Liver (tissue), 9 donors: ENCODE data around the gene C16orf89. TPM values are rescaled to one million over a fixed set of nuclear protein-coding genes. Genes with fewer than 3 reads are reported as not detected.

Source experiments
- DNase-seq: peaks from one replicate; pipeline ENCODE4 v3.0.0-alpha.2; 2017; ENCODE audit warnings: low spot score
- H3K27ac ChIP-seq, 2 donors: one replicate each; pipeline ENCODE4 v1.7.0; 2013; ENCODE audit warnings: inconsistent platforms in 2 of 2, low read length in 2 of 2, control low read depth in 1 of 2, low read depth in 1 of 2, mild to moderate bottlenecking in 1 of 2
- H3K27me3 ChIP-seq, 4 donors: one replicate each; pipeline versions ENCODE4 v1.6.1 to v1.7.0; 2013; ENCODE audit warnings: low read length in 3 of 4, inconsistent platforms in 1 of 4, mild to moderate bottlenecking in 1 of 4, moderate library complexity in 1 of 4; ENCODE audit not compliant: control insufficient read depth in 4 of 4, insufficient read depth in 4 of 4
- H3K36me3 ChIP-seq, 4 donors: one replicate each; pipeline versions ENCODE4 v1.6.1 to v1.7.0; 2013; ENCODE audit warnings: low read length in 3 of 4, mild to moderate bottlenecking in 3 of 4, low read depth in 1 of 4, moderate library complexity in 1 of 4; ENCODE audit not compliant: control insufficient read depth in 4 of 4, insufficient read depth in 3 of 4
- H3K4me1 ChIP-seq, 4 donors: one replicate each; pipeline versions ENCODE4 v1.6.1 to v1.7.0; 2013; ENCODE audit warnings: low read length in 3 of 4, mild to moderate bottlenecking in 3 of 4, moderate library complexity in 1 of 4; ENCODE audit not compliant: control insufficient read depth in 4 of 4, insufficient read depth in 4 of 4
- H3K4me3 ChIP-seq, 3 donors: one replicate each; pipeline versions ENCODE4 v1.6.1 to v1.7.0; 2013; ENCODE audit warnings: low read length in 3 of 3, control low read depth in 1 of 3, low read depth in 1 of 3, mild to moderate bottlenecking in 1 of 3
- H3K9ac ChIP-seq, 2 donors: one replicate each; pipeline ENCODE4 v1.7.0; 2013; ENCODE audit warnings: low read length in 2 of 2, mild to moderate bottlenecking in 2 of 2, moderate library complexity in 2 of 2, control low read depth in 1 of 2, low read depth in 1 of 2
- H3K9me3 ChIP-seq, 4 donors: one replicate each; pipeline versions ENCODE4 v1.6.1 to v1.7.0; 2013; ENCODE audit warnings: low read length in 3 of 4; ENCODE audit not compliant: control insufficient read depth in 4 of 4
- ATF3 ChIP-seq: IDR thresholded peaks from 2 replicates; pipeline ENCODE4 v1.6.1; 2016; ENCODE audit warnings: antibody characterized with exemption
- CTCF ChIP-seq: fragments of 150-350 bp; IDR thresholded peaks from 2 replicates; pipeline ENCODE4 v1.5.1; 2017; ENCODE audit warnings: improper control_type of control experiment, low read depth, low read length; ENCODE audit not compliant: missing input control
- EGR1 ChIP-seq, 2 donors: IDR thresholded peaks; 2 replicates each; pipeline ENCODE4 v1.6.1; 2016 to 2018; ENCODE audit warnings: antibody characterized with exemption in 2 of 2, low read depth in 2 of 2
- FOXA1 ChIP-seq: IDR thresholded peaks from 2 replicates; pipeline ENCODE4 v1.6.1; 2016; ENCODE audit warnings: antibody characterized with exemption
- FOXA2 ChIP-seq: IDR thresholded peaks from 2 replicates; pipeline ENCODE4 v1.6.1; 2016; ENCODE audit warnings: antibody characterized with exemption
- GABPA ChIP-seq, 2 donors: IDR thresholded peaks in 1 of 2; conservative IDR thresholded peaks in 1 of 2; 2 replicates each; pipeline ENCODE4 v1.6.1; 2016; ENCODE audit warnings: antibody characterized with exemption in 2 of 2, mild to moderate bottlenecking in 1 of 2, moderate library complexity in 1 of 2
- HNF4A ChIP-seq, 2 donors: conservative IDR thresholded peaks; 2 replicates each; pipeline ENCODE4 v1.6.1; 2016; ENCODE audit warnings: antibody characterized with exemption in 2 of 2, mild to moderate bottlenecking in 2 of 2
- HNF4G ChIP-seq: IDR thresholded peaks from 2 replicates; pipeline ENCODE4 v1.6.1; 2016; ENCODE audit warnings: antibody characterized with exemption
- NR2F2 ChIP-seq: IDR thresholded peaks from 2 replicates; pipeline ENCODE4 v1.6.1; 2016; ENCODE audit warnings: antibody characterized with exemption
- RAD21 ChIP-seq, 2 donors: IDR thresholded peaks; 2 replicates each; pipeline ENCODE4 v1.6.1; 2016; ENCODE audit warnings: antibody characterized with exemption in 2 of 2, mild to moderate bottlenecking in 2 of 2
- RXRA ChIP-seq, 2 donors: IDR thresholded peaks; 2 replicates each; pipeline ENCODE4 v1.6.1; 2017 to 2018; ENCODE audit warnings: antibody characterized with exemption in 2 of 2, mild to moderate bottlenecking in 1 of 2
- SP1 ChIP-seq: IDR thresholded peaks from 2 replicates; pipeline ENCODE4 v1.6.1; 2018; ENCODE audit warnings: antibody characterized with exemption, mild to moderate bottlenecking
- TAF1 ChIP-seq: conservative IDR thresholded peaks from 2 replicates; pipeline ENCODE4 v1.6.1; 2016; ENCODE audit warnings: antibody characterized with exemption, mild to moderate bottlenecking
- YY1 ChIP-seq: IDR thresholded peaks from 2 replicates; pipeline ENCODE4 v1.6.1; 2016; ENCODE audit warnings: antibody characterized with exemption, mild to moderate bottlenecking
- ZBTB33 ChIP-seq: IDR thresholded peaks from 2 replicates; pipeline ENCODE4 v1.6.1; 2016; ENCODE audit warnings: antibody characterized with exemption
- WGBS: extraction: QIAGEN DNeasy Blood & Tissue Kit; methylation state at CpG from one replicate; pipeline ENCODE4 v1.1.7; 2013; 5-methylcytosine and 5-hydroxymethylcytosine counted together
- polyA plus RNA-seq, 2 donors: library from polyadenylated mRNA; stranded (reverse) in 1 of 2; unstranded in 1 of 2; fragments of 200-250 nt in 1 of 2; fragments of >200 nt in 1 of 2; fragmentation: Nextera tagmentation in 1 of 2; extraction: Ambion mirVana in 1 of 2; gene quantifications; one replicate each; pipeline versions ENCODE4 v1.2.1 to v1.2.3, GENCODE V29; 2013 to 2015
- total RNA-seq, 2 donors: library from RNA; depleted of rRNA; stranded (reverse); fragments of >200 nt; gene quantifications; one replicate each; pipeline ENCODE4 v1.2.3, GENCODE V29; 2014
- TF ChIP-seq, protein P1 (sequence below): IDR thresholded peaks from 2 replicates; pipeline ENCODE4 v1.6.1; 2016; ENCODE audit warnings: antibody characterized with exemption, mild to moderate bottlenecking
- TF ChIP-seq, protein P2 (sequence below): IDR thresholded peaks from 2 replicates; pipeline ENCODE4 v1.6.1; 2016; ENCODE audit warnings: antibody characterized with exemption
- donor health status: healthy.
- donor health status: healthy.
- donor health status: healthy.
- donor health status: healthy.
- donor health status: healthy.

The C16orf89 gene
- total and polyA plus RNA-seq, 4 donors, result 0.25 to 0.61 TPM; not detected in 2

- Histone ChIP-seq H3K36me3 (peaks cover 0 to 3% (median 0%) of the 10 kb centered on the region in 4 donors), H3K4me1 (peaks cover 0 to 4% (median 3%) of the 10 kb centered on the region in 4 donors), H3K4me3 (no peak overlapping the region), H3K9ac (no peak overlapping the region), H3K9me3 (no peaks in the 10 kb centered on the region), H3K27me3 (no peaks in the 10 kb centered on the region), H3K27ac (no peak overlapping the region)
- WGBS, result 68% methylated on average over 15 of the region's 15 CpGs
- no peak for DNase-seq
- TF ChIP-seq NR2F2, result no peak
Observed at GRCh38 chr16:5020551-5020950, 45.2 kb downstream of the C16orf89 start.

GRCh38 chr16:5019775-5020174, 46.0 kb downstream of the C16orf89 start:
- no peaks in the 10 kb centered on the region for H3K27me3 ChIP-seq
- WGBS, result 70% methylated on average over 6 of the region's 6 CpGs
- H3K4me1 ChIP-seq, result peaks cover 0 to 4% (median 3%) of the 10 kb centered on the region in 4 donors
- H3K27ac ChIP-seq, result no peak overlapping the region
- no peak overlapping the region for H3K4me3 ChIP-seq
- no peaks in the 10 kb centered on the region for H3K36me3 ChIP-seq
- no peak overlapping the region for H3K9ac ChIP-seq
- no peak for DNase-seq
- no peaks in the 10 kb centered on the region for H3K9me3 ChIP-seq
- TF ChIP-seq, protein P1, sequence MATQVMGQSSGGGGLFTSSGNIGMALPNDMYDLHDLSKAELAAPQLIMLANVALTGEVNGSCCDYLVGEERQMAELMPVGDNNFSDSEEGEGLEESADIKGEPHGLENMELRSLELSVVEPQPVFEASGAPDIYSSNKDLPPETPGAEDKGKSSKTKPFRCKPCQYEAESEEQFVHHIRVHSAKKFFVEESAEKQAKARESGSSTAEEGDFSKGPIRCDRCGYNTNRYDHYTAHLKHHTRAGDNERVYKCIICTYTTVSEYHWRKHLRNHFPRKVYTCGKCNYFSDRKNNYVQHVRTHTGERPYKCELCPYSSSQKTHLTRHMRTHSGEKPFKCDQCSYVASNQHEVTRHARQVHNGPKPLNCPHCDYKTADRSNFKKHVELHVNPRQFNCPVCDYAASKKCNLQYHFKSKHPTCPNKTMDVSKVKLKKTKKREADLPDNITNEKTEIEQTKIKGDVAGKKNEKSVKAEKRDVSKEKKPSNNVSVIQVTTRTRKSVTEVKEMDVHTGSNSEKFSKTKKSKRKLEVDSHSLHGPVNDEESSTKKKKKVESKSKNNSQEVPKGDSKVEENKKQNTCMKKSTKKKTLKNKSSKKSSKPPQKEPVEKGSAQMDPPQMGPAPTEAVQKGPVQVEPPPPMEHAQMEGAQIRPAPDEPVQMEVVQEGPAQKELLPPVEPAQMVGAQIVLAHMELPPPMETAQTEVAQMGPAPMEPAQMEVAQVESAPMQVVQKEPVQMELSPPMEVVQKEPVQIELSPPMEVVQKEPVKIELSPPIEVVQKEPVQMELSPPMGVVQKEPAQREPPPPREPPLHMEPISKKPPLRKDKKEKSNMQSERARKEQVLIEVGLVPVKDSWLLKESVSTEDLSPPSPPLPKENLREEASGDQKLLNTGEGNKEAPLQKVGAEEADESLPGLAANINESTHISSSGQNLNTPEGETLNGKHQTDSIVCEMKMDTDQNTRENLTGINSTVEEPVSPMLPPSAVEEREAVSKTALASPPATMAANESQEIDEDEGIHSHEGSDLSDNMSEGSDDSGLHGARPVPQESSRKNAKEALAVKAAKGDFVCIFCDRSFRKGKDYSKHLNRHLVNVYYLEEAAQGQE, result no peak
- TF ChIP-seq SP1 (no peak), EGR1 (IDR thresholded peaks at IDR 0.05; ENCODE audit: low read depth in 2 of 2) (no peak), CTCF (no peak), FOXA1 (no peak), TAF1 (no peak), GABPA (IDR thresholded peaks at IDR 0.05 in 1 of 2, conservative IDR thresholded peaks at IDR 0.05 in 1 of 2) (no peak), YY1 (no peak), HNF4A (conservative IDR thresholded peaks at IDR 0.05) (no peak), NR2F2 (no peak), RXRA (IDR thresholded peaks at IDR 0.05) (no peak), FOXA2 (no peak), RAD21 (IDR thresholded peaks at IDR 0.05) (no peak), ATF3 (no peak), ZBTB33 (no peak), HNF4G (no peak)
- TF ChIP-seq, protein P2, sequence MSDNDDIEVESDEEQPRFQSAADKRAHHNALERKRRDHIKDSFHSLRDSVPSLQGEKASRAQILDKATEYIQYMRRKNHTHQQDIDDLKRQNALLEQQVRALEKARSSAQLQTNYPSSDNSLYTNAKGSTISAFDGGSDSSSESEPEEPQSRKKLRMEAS, result no peak
